HEK293 (cell line): ENCODE data around the gene COL24A1.

ENCODE experiments used
- CTCF ChIA-PET: fragments of 350-600 bp; formaldehyde crosslinking; extraction: SDS; loops from one replicate; lab custom pipeline; 2021; ENCODE audit warnings: antibody characterized with exemption; lab: Yijun Ruan, JAX
- POLR2A ChIA-PET: fragments of 300-600 bp; formaldehyde crosslinking; extraction: SDS; loops from one replicate; lab custom pipeline; 2020; ENCODE audit warnings: antibody characterized with exemption, inconsistent platforms; lab: Yijun Ruan, JAX
- H3K27ac ChIP-seq: fragments of 200-500 bp; sonication (Bioruptor generic); 2 replicates; pipeline ENCODE4 v1.5.1; 2014; ENCODE audit warnings: low read depth, low read length, control low read depth, inconsistent platforms; ENCODE audit errors: extremely low read depth
- H3K36me3 ChIP-seq, 2 experiments: fragments of 200-500 bp in 1 of 2; sonication (Bioruptor generic) in 1 of 2; 1 replicate in 1 of 2; 2 replicates in 1 of 2; pipeline ENCODE4 v1.5.1; 2014 to 2017; ENCODE audit warnings: inconsistent platforms in 2 of 2, low read length in 2 of 2; ENCODE audit not compliant: control insufficient read depth in 2 of 2, insufficient read depth in 1 of 2
- H3K4me1 ChIP-seq: fragments of 200-500 bp; sonication (Bioruptor generic); 2 replicates; pipeline ENCODE4 v1.5.1; 2014; ENCODE audit warnings: mild to moderate bottlenecking, low read length, inconsistent platforms; ENCODE audit not compliant: control insufficient read depth, insufficient read depth
- H3K4me3 ChIP-seq: 2 replicates; pipeline ENCODE4 v1.5.1; 2011; ENCODE audit warnings: low read depth, mild to moderate bottlenecking, control low read depth, low read length, moderate library complexity
- H3K9me3 ChIP-seq: fragments of 200-500 bp; sonication (Bioruptor generic); 2 replicates; pipeline ENCODE4 v1.5.1; 2014; ENCODE audit warnings: low read depth, low read length, inconsistent platforms; ENCODE audit not compliant: control insufficient read depth, insufficient read depth
- BCL11A ChIP-seq: fragments of 450-650 bp; formaldehyde crosslinking; IDR thresholded peaks from 2 replicates; pipeline ENCODE4 v1.5.1; 2016; ENCODE audit warnings: low read depth, missing biosample characterization, missing genetic modification characterization
- HOXD13 ChIP-seq: sonication (generic); formaldehyde crosslinking; IDR thresholded peaks from 2 replicates; pipeline ENCODE4 v1.8.0; 2022; ENCODE audit warnings: missing genetic modification reagents, borderline replicate concordance
- KLF16 ChIP-seq: fragments of 450-650 bp; formaldehyde crosslinking; IDR thresholded peaks from 2 replicates; pipeline ENCODE4 v1.5.1; 2017; ENCODE audit warnings: missing biosample characterization, missing genetic modification characterization
- KLF7 ChIP-seq: fragments of 450-650 bp; formaldehyde crosslinking; IDR thresholded peaks from 2 replicates; pipeline ENCODE4 v1.5.1; 2016; ENCODE audit warnings: missing biosample characterization, missing genetic modification characterization, borderline replicate concordance
- MZF1 ChIP-seq: fragments of 450-650 bp; formaldehyde crosslinking; IDR thresholded peaks from 2 replicates; pipeline ENCODE4 v1.5.1; 2017; ENCODE audit warnings: missing biosample characterization, missing genetic modification characterization, borderline replicate concordance
- PRDM1 ChIP-seq: fragments of 450-650 bp; formaldehyde crosslinking; IDR thresholded peaks from 2 replicates; pipeline ENCODE4; 2016; ENCODE audit warnings: missing biosample characterization, missing genetic modification characterization
- SALL2 ChIP-seq: fragments of 450-650 bp; formaldehyde crosslinking; IDR thresholded peaks from 2 replicates; pipeline ENCODE4 v1.5.0; 2017; ENCODE audit warnings: missing biosample characterization, mild to moderate bottlenecking, missing genetic modification characterization, borderline replicate concordance
- SETDB1 ChIP-seq: IDR thresholded peaks from one replicate; pipeline ENCODE4 v1.6.1; 2017; ENCODE audit warnings: mild to moderate bottlenecking, low read length, moderate library complexity, mixed read lengths; ENCODE audit not compliant: insufficient read length
- SP3 ChIP-seq: fragments of 450-650 bp; formaldehyde crosslinking; IDR thresholded peaks from 2 replicates; pipeline ENCODE4 v1.5.1; 2016; ENCODE audit warnings: missing biosample characterization, missing genetic modification characterization
- YY2 ChIP-seq: fragments of 450-650 bp; formaldehyde crosslinking; IDR thresholded peaks from 2 replicates; pipeline ENCODE4 v1.5.1; 2016; ENCODE audit warnings: missing biosample characterization, missing genetic modification characterization
- ZBTB48 ChIP-seq: fragments of 450-650 bp; formaldehyde crosslinking; IDR thresholded peaks from 2 replicates; pipeline ENCODE4 v1.5.1; 2016; ENCODE audit warnings: missing biosample characterization, missing genetic modification characterization
- ZIC2 ChIP-seq: fragments of 450-650 bp; formaldehyde crosslinking; IDR thresholded peaks from 2 replicates; pipeline ENCODE4 v1.5.1; 2016; ENCODE audit warnings: missing biosample characterization, missing genetic modification characterization
- ZNF121 ChIP-seq: fragments of 450-650 bp; formaldehyde crosslinking; IDR thresholded peaks from 2 replicates; pipeline ENCODE4 v1.5.1; 2016; ENCODE audit warnings: missing biosample characterization, missing genetic modification characterization
- ZNF184 ChIP-seq: fragments of 450-650 bp; IDR thresholded peaks from 2 replicates; pipeline ENCODE4 v1.5.1; 2018; ENCODE audit warnings: missing biosample characterization, mild to moderate bottlenecking, missing genetic modification characterization
- ZNF26 ChIP-seq: fragments of 450-650 bp; formaldehyde crosslinking; IDR thresholded peaks from 2 replicates; pipeline ENCODE4 v1.5.1; 2016; ENCODE audit warnings: missing biosample characterization, missing genetic modification characterization
- ZNF366 ChIP-seq: fragments of 450-650 bp; formaldehyde crosslinking; conservative IDR thresholded peaks from 2 replicates; pipeline ENCODE4 v1.5.1; 2016; ENCODE audit warnings: missing biosample characterization, missing genetic modification characterization
- ZNF37A ChIP-seq: fragments of 450-650 bp; IDR thresholded peaks from 2 replicates; pipeline ENCODE4 v1.5.1; 2018; ENCODE audit warnings: missing biosample characterization, missing genetic modification characterization
- ZNF510 ChIP-seq: fragments of 450-650 bp; formaldehyde crosslinking; IDR thresholded peaks from 2 replicates; pipeline ENCODE4 v1.5.1; 2018; ENCODE audit warnings: mild to moderate bottlenecking, missing genetic modification characterization, missing biosample characterization; ENCODE audit not compliant: insufficient replicate concordance
- ZNF561 ChIP-seq: fragments of 450-650 bp; IDR thresholded peaks from 2 replicates; pipeline ENCODE4 v1.5.1; 2018; ENCODE audit warnings: missing biosample characterization, missing genetic modification characterization, borderline replicate concordance
- ZNF596 ChIP-seq: fragments of 450-650 bp; IDR thresholded peaks from 2 replicates; pipeline ENCODE4 v1.5.0; 2018; ENCODE audit warnings: missing biosample characterization, mild to moderate bottlenecking, missing genetic modification characterization, moderate library complexity
- ZNF610 ChIP-seq: fragments of 450-650 bp; formaldehyde crosslinking; IDR thresholded peaks from 2 replicates; pipeline ENCODE4 v1.5.1; 2016; ENCODE audit warnings: missing biosample characterization, missing genetic modification characterization, borderline replicate concordance
- ZNF658 ChIP-seq: fragments of 450-650 bp; formaldehyde crosslinking; IDR thresholded peaks from 2 replicates; pipeline ENCODE4; 2016; ENCODE audit warnings: missing biosample characterization, missing genetic modification characterization
- ZNF768 ChIP-seq: fragments of 450-650 bp; formaldehyde crosslinking; IDR thresholded peaks from 2 replicates; pipeline ENCODE4 v1.5.1; 2018; ENCODE audit warnings: missing biosample characterization, mild to moderate bottlenecking, missing genetic modification characterization
- ZNF776 ChIP-seq: fragments of 450-650 bp; formaldehyde crosslinking; IDR thresholded peaks from 2 replicates; pipeline ENCODE4 v1.5.0; 2017; ENCODE audit warnings: missing biosample characterization, missing genetic modification characterization, borderline replicate concordance
- ZNF792 ChIP-seq: fragments of 450-650 bp; formaldehyde crosslinking; IDR thresholded peaks from 2 replicates; pipeline ENCODE4 v1.5.1; 2016; ENCODE audit warnings: missing biosample characterization, missing genetic modification characterization

Gene COL24A1

GRCh38 chr1:85857991-85858390 lies 298.6 kb downstream of the COL24A1 start:
- Histone ChIP-seq H3K9me3 (no peaks in the 10 kb centered on the region), H3K36me3 (no peaks in the 10 kb centered on the region), H3K27ac (no peak overlapping the region)
- CTCF ChIA-PET = no interaction called here
- no peak for TF ChIP-seq HOXD13 (CRISPR knock-in tag)
- no peak for TF ChIP-seq ZNF561 (tag by site-specific recombination)
- TF ChIP-seq, all 188 proteins: peak for 0
- Histone ChIP-seq H3K4me3 (no peak overlapping the region), H3K4me1 (no peaks in the 10 kb centered on the region)
- POLR2A ChIA-PET = no interaction called here

- POLR2A ChIA-PET = no interaction called here
Measured at GRCh38 chr1:85850238-85850637, 306.3 kb downstream of the COL24A1 start.

GRCh38 chr1:85849660-85850059 lies 306.9 kb downstream of the COL24A1 start:
- ChIA-PET POLR2A (no interaction called here), CTCF (interaction anchor here (1.0 to 1.9 kb wide), 3 partner anchors 8 to 544 kb away, joined by 3 to 5 read pairs (median 3); no protein-coding TSS in a partner anchor)
- H3K4me1 ChIP-seq = peaks cover 9% of the 10 kb centered on the region
- TF ChIP-seq ZNF610 (tag by site-specific recombination) = no peak
- TF ChIP-seq KLF16 (tag by site-specific recombination) = no peak
- TF ChIP-seq ZNF121 (tag by site-specific recombination) = no peak
- TF ChIP-seq SETDB1 = no peak
- no peak for TF ChIP-seq PRDM1 (tag by site-specific recombination)
- no peak for TF ChIP-seq BCL11A (tag by site-specific recombination)
- TF ChIP-seq ZNF658 = no peak
- no peak for TF ChIP-seq SP3 (tag by site-specific recombination)
- TF ChIP-seq ZNF596 = no peak
- TF ChIP-seq ZIC2 (tag by site-specific recombination) = no peak
- no peak for TF ChIP-seq ZNF776 (tag by site-specific recombination)
- TF ChIP-seq ZBTB48 (tag by site-specific recombination) = no peak
- no peak for TF ChIP-seq ZNF510 (tag by site-specific recombination)
- H3K36me3 ChIP-seq = no peaks in the 10 kb centered on the region
- no peak overlapping the region for H3K4me3 ChIP-seq
- H3K27ac ChIP-seq = no peak overlapping the region
- no peaks in the 10 kb centered on the region for H3K9me3 ChIP-seq

More at GRCh38 chr1:85850238-85850637, 306.3 kb downstream of the COL24A1 start:
- no peaks in the 10 kb centered on the region for H3K9me3 ChIP-seq
- H3K4me3 ChIP-seq = no peak overlapping the region
- CTCF ChIA-PET = interaction anchor here (0.6 to 1.9 kb wide), 4 partner anchors 9 to 545 kb away, joined by 3 to 5 read pairs (median 3); no protein-coding TSS in a partner anchor
- H3K27ac ChIP-seq = no peak overlapping the region
- peaks cover 9% of the 10 kb centered on the region for H3K4me1 ChIP-seq
- TF ChIP-seq ZNF37A (no peak), ZNF366 (0 out of 2 replicates have a peak, but pooled peaks have one; percentile 27), SALL2 (tag by site-specific recombination) (0 out of 2 replicates have a peak, but pooled peaks have one; percentile 14)
- TF ChIP-seq, all 188 proteins: peak for 2
- H3K36me3 ChIP-seq = no peaks in the 10 kb centered on the region

- Histone ChIP-seq H3K4me3 (no peak overlapping the region), H3K36me3 (no peaks in the 10 kb centered on the region), H3K4me1 (peaks cover 9% of the 10 kb centered on the region), H3K27ac (no peak overlapping the region), H3K9me3 (no peaks in the 10 kb centered on the region)
- POLR2A ChIA-PET = no interaction called here
- CTCF ChIA-PET = interaction anchor here (0.7 kb wide), 1 partner anchor 111 kb away, joined by 3 read pairs; no protein-coding TSS in a partner anchor
- no peak for TF ChIP-seq YY2 (tag by site-specific recombination)
- no peak for TF ChIP-seq MZF1
- no peak for TF ChIP-seq ZNF26
- no peak for TF ChIP-seq ZNF184
- no peak for TF ChIP-seq ZNF792 (tag by site-specific recombination)
- no peak for TF ChIP-seq ZNF768
- no peak for TF ChIP-seq KLF7 (tag by site-specific recombination)
Measured at GRCh38 chr1:85847356-85847755, 309.2 kb downstream of the COL24A1 start.
